HCT116 (cell line): ENCODE measurements around the gene RNF152. TPM values are rescaled to one million over a fixed set of nuclear protein-coding genes. Genes with fewer than 3 reads are reported as not detected.

ENCODE experiments used
- ATAC-seq: fragments of 200-7000 bp; cut with Tn5 transposase; 2 replicates; pipeline ENCODE4 v1.9.1; 2020; ENCODE audit warnings: mild to moderate bottlenecking, moderate library complexity
- BruUV-seq: library from RNA; stranded (reverse); fragments of 400-500 nt; replicated peaks from 2 replicates; lab custom pipeline; 2021; lab: Mats Ljungman, UMichigan
- CTCF ChIA-PET: fragments of 300-600 bp; sonication (Branson Sonifier 250); formaldehyde crosslinking; loops from one replicate; lab custom pipeline; 2021; ENCODE audit warnings: antibody characterized with exemption; lab: Charles Lee
- POLR2A ChIA-PET: fragments of 300-600, 350-600 bp; sonication (Branson Sonifier 250); formaldehyde crosslinking; loops from one replicate; lab custom pipeline; 2021; ENCODE audit warnings: antibody characterized with exemption; lab: Charles Lee
- RAD21 ChIA-PET, 2 experiments: fragments of 300-600 bp; sonication (Branson Sonifier 250); formaldehyde crosslinking; loops; one replicate each; lab custom pipeline; 2023; ENCODE audit warnings: low total read pairs in 2 of 2; ENCODE audit not compliant: uncharacterized antibody in 2 of 2, unreplicated experiment in 2 of 2, low non-redundant PET in 1 of 2; lab: Charles Lee
- DNase-seq: peaks from one replicate; pipeline ENCODE4 v3.0.0-alpha.2; 2010; ENCODE audit warnings: low read depth, low spot score
- H2AFZ ChIP-seq: fragments of 200-600 bp; shearing (Covaris generic), sonication (generic); 2 replicates; pipeline ENCODE4 v1.6.1; 2017; ENCODE audit warnings: low read depth, mixed run types, mixed read lengths, antibody characterized with exemption, low read length; ENCODE audit not compliant: poor library complexity, severe bottlenecking
- H3K27ac ChIP-seq: 2 replicates; pipeline ENCODE4 v1.5.1; 2012; ENCODE audit warnings: low read depth, low read length
- H3K27me3 ChIP-seq: fragments of 200-600 bp; sonication (generic); 2 replicates; pipeline ENCODE4 v1.6.1; 2016; ENCODE audit warnings: mixed run types, low read length, mixed read lengths; ENCODE audit not compliant: insufficient read depth
- H3K36me3 ChIP-seq, 2 experiments: fragments of 200-500 bp in 1 of 2; fragments of 200-600 bp in 1 of 2; sonication (Bioruptor generic) in 1 of 2; sonication (generic) in 1 of 2; 2 replicates each; pipeline versions ENCODE4 v1.5.1 to v1.6.1; 2014 to 2016; ENCODE audit warnings: low read length in 2 of 2, inconsistent platforms in 1 of 2, mixed read lengths in 1 of 2, mixed run types in 1 of 2; ENCODE audit not compliant: insufficient read depth in 2 of 2, control insufficient read depth in 1 of 2
- H3K4me1 ChIP-seq, 2 experiments: fragments of 200-600 bp in 1 of 2; sonication (generic) in 1 of 2; 2 replicates each; pipeline versions ENCODE4 v1.5.1 to v1.6.1; 2012 to 2017; ENCODE audit warnings: low read length in 2 of 2, inconsistent platforms in 1 of 2, mild to moderate bottlenecking in 1 of 2, mixed read lengths in 1 of 2, mixed run types in 1 of 2, moderate library complexity in 1 of 2; ENCODE audit not compliant: insufficient read depth in 2 of 2, control insufficient read depth in 1 of 2
- H3K4me2 ChIP-seq: fragments of 200-600 bp; sonication (generic); 2 replicates; pipeline ENCODE4 v1.6.1; 2017; ENCODE audit warnings: mixed run types, low read length, mixed read lengths
- H3K4me3 ChIP-seq, 2 experiments: fragments of 200-600 bp in 1 of 2; sonication (generic) in 1 of 2; replicated peaks in 1 of 2; 2 replicates each; pipeline ENCODE4 v1.5.1; 2011 to 2016; ENCODE audit warnings: low read length in 2 of 2, control low read depth in 1 of 2, low read depth in 1 of 2, mild to moderate bottlenecking in 1 of 2, mixed read lengths in 1 of 2, mixed run types in 1 of 2
- H3K79me2 ChIP-seq: fragments of 200-600 bp; sonication (generic); 2 replicates; pipeline ENCODE4 v1.6.1; 2017; ENCODE audit warnings: mild to moderate bottlenecking, mixed run types, low read length, moderate library complexity, mixed read lengths; ENCODE audit not compliant: insufficient read depth
- H3K9ac ChIP-seq: fragments of 200-600 bp; sonication (generic); 2 replicates; pipeline ENCODE4 v1.6.1; 2016; ENCODE audit warnings: low read length, mixed read lengths
- H3K9me2 ChIP-seq: fragments of 200-600 bp; sonication (generic), shearing (Covaris generic); 2 replicates; pipeline ENCODE4 v1.6.1; 2017; ENCODE audit warnings: mixed run types, mild to moderate bottlenecking, moderate library complexity; ENCODE audit not compliant: insufficient read depth
- H3K9me3 ChIP-seq, 2 experiments: fragments of 200-500 bp in 1 of 2; fragments of 200-600 bp in 1 of 2; sonication (Bioruptor generic) in 1 of 2; sonication (generic) in 1 of 2; 2 replicates each; pipeline ENCODE4 v1.6.1; 2014 to 2017; ENCODE audit warnings: low read length in 2 of 2, mixed read lengths in 2 of 2, inconsistent platforms in 1 of 2, low read depth in 1 of 2, mild to moderate bottlenecking in 1 of 2, mixed run types in 1 of 2, moderate library complexity in 1 of 2; ENCODE audit not compliant: control insufficient read depth in 1 of 2, insufficient read depth in 1 of 2
- H4K20me1 ChIP-seq: fragments of 200-600 bp; sonication (generic), shearing (Covaris generic); 2 replicates; pipeline ENCODE4 v1.6.1; 2017; ENCODE audit warnings: mixed run types, mild to moderate bottlenecking, moderate library complexity; ENCODE audit not compliant: insufficient read depth
- CBX3 ChIP-seq: IDR thresholded peaks from 2 replicates; pipeline ENCODE4 v1.6.1; 2012; ENCODE audit warnings: low read depth
- CEBPB ChIP-seq: IDR thresholded peaks from 2 replicates; pipeline ENCODE4 v1.6.1; 2012; ENCODE audit warnings: low read depth
- CTCF ChIP-seq, 3 experiments: fragments of 200-600 bp in 1 of 3; sonication (generic) in 1 of 3; IDR thresholded peaks in 2 of 3; conservative IDR thresholded peaks in 1 of 3; 2 replicates each; pipeline ENCODE4 v1.5.1; 2012 to 2017; ENCODE audit warnings: low read depth in 2 of 3, low read length in 2 of 3, antibody characterized with exemption in 1 of 3, borderline replicate concordance in 1 of 3, control low read depth in 1 of 3, mild to moderate bottlenecking in 1 of 3, mixed read lengths in 1 of 3, mixed run types in 1 of 3, moderate library complexity in 1 of 3; ENCODE audit not compliant: insufficient read depth in 1 of 3
- EGR1 ChIP-seq: IDR thresholded peaks from 2 replicates; pipeline ENCODE4 v1.6.1; 2012; ENCODE audit warnings: low read depth
- ELF1 ChIP-seq: IDR thresholded peaks from 2 replicates; pipeline ENCODE4 v1.6.1; 2012; ENCODE audit warnings: low read depth, borderline replicate concordance
- EZH2 ChIP-seq: fragments of 200-600 bp; sonication (generic); IDR thresholded peaks from 2 replicates; pipeline ENCODE4 v1.6.1; 2017; ENCODE audit warnings: antibody characterized with exemption, mixed run types
- JUND ChIP-seq: IDR thresholded peaks from 2 replicates; pipeline ENCODE4 v1.6.1; 2012
- POLR2A ChIP-seq: IDR thresholded peaks from 2 replicates; pipeline ENCODE4 v1.7.0; 2011; ENCODE audit warnings: borderline replicate concordance; ENCODE audit not compliant: insufficient read depth, insufficient read length; ENCODE audit errors: extremely low read depth
- POLR2AphosphoS5 ChIP-seq: IDR thresholded peaks from 2 replicates; pipeline ENCODE4 v1.6.1; 2011; ENCODE audit warnings: mild to moderate bottlenecking, low read depth, low read length, moderate library complexity
- RAD21 ChIP-seq: IDR thresholded peaks from 2 replicates; pipeline ENCODE4 v1.6.1; 2012; ENCODE audit warnings: low read depth, mild to moderate bottlenecking
- SIN3A ChIP-seq: IDR thresholded peaks from 2 replicates; pipeline ENCODE4 v1.6.1; 2012; ENCODE audit warnings: low read depth
- SP1 ChIP-seq: IDR thresholded peaks from 2 replicates; pipeline ENCODE4 v1.6.1; 2012; ENCODE audit warnings: low read depth
- SRF ChIP-seq: IDR thresholded peaks from 2 replicates; pipeline ENCODE4 v1.6.1; 2012; ENCODE audit warnings: low read depth
- TCF7L2 ChIP-seq: IDR thresholded peaks from 2 replicates; pipeline ENCODE4 v1.7.0; 2011; ENCODE audit warnings: borderline replicate concordance, inconsistent platforms; ENCODE audit not compliant: insufficient read depth, insufficient read length; ENCODE audit errors: extremely low read depth
- YY1 ChIP-seq: IDR thresholded peaks from 2 replicates; pipeline ENCODE4 v1.6.1; 2011; ENCODE audit warnings: low read length, low read depth, moderate library complexity, mild to moderate bottlenecking; ENCODE audit not compliant: insufficient replicate concordance; ENCODE audit errors: extremely low read depth
- ZBTB33 ChIP-seq: IDR thresholded peaks from 2 replicates; pipeline ENCODE4 v1.6.1; 2011; ENCODE audit warnings: mild to moderate bottlenecking, low read length, moderate library complexity; ENCODE audit not compliant: insufficient replicate concordance; ENCODE audit errors: extremely low read depth
- ZFX ChIP-seq: fragments of 450-650 bp; IDR thresholded peaks from 2 replicates; pipeline ENCODE4 v1.6.1; 2017
- ZNF274 ChIP-seq: fragments of 200-500 bp; sonication (Bioruptor generic); IDR thresholded peaks from 2 replicates; pipeline ENCODE4 v1.6.1; 2014; ENCODE audit warnings: mild to moderate bottlenecking, low read depth, low read length, inconsistent platforms
- intact Hi-C: fragments of 100-400 bp; cut with micrococcal nuclease; formaldehyde crosslinking; loops from 2 replicates; pipeline ENCODE4 v1.10.0; 2022
- total RNA-seq: library from RNA; stranded (reverse); gene quantifications from one replicate; pipeline ENCODE4 v1.2.1, GENCODE V29; 2021; ENCODE audit not compliant: unreplicated experiment
- TF ChIP-seq, protein P1 (sequence below): IDR thresholded peaks from 2 replicates; pipeline ENCODE4 v1.6.1; 2012
- TF ChIP-seq, protein P2 (sequence below): IDR thresholded peaks from 2 replicates; pipeline ENCODE4 v1.6.1; 2012; ENCODE audit warnings: low read depth

The RNF152 gene
- total RNA-seq, 1 experiment from 2014 or later, result 0.47 TPM

GRCh38 chr18:61803393-61803792 is 89.4 kb downstream of the RNF152 start:
- DNase-seq (no peak), ATAC-seq (no peak)
- no peak overlapping the region for H3K27ac ChIP-seq
- no peaks in the 10 kb centered on the region for H3K9me3 ChIP-seq
- TF ChIP-seq ZFX (no peak), CEBPB (no peak), POLR2A (no peak), TCF7L2 (no peak), EZH2 (no peak), ZBTB33 (no peak), CTCF (IDR thresholded peaks at IDR 0.05 in 2 of 3, conservative IDR thresholded peaks at IDR 0.05 in 1 of 3; ENCODE audit: borderline replicate concordance in 1 of 3, insufficient read depth in 1 of 3, low read depth in 2 of 3, low read length in 2 of 3) (no peak), ELF1 (no peak), SRF (no peak), JUND (no peak), ZNF274 (no peak), CBX3 (no peak), SIN3A (no peak), RAD21 (no peak), YY1 (no peak), POLR2AphosphoS5 (no peak), SP1 (no peak), EGR1 (no peak)
- TF ChIP-seq, protein P1, sequence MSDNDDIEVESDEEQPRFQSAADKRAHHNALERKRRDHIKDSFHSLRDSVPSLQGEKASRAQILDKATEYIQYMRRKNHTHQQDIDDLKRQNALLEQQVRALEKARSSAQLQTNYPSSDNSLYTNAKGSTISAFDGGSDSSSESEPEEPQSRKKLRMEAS, result no peak
- TF ChIP-seq, protein P2, sequence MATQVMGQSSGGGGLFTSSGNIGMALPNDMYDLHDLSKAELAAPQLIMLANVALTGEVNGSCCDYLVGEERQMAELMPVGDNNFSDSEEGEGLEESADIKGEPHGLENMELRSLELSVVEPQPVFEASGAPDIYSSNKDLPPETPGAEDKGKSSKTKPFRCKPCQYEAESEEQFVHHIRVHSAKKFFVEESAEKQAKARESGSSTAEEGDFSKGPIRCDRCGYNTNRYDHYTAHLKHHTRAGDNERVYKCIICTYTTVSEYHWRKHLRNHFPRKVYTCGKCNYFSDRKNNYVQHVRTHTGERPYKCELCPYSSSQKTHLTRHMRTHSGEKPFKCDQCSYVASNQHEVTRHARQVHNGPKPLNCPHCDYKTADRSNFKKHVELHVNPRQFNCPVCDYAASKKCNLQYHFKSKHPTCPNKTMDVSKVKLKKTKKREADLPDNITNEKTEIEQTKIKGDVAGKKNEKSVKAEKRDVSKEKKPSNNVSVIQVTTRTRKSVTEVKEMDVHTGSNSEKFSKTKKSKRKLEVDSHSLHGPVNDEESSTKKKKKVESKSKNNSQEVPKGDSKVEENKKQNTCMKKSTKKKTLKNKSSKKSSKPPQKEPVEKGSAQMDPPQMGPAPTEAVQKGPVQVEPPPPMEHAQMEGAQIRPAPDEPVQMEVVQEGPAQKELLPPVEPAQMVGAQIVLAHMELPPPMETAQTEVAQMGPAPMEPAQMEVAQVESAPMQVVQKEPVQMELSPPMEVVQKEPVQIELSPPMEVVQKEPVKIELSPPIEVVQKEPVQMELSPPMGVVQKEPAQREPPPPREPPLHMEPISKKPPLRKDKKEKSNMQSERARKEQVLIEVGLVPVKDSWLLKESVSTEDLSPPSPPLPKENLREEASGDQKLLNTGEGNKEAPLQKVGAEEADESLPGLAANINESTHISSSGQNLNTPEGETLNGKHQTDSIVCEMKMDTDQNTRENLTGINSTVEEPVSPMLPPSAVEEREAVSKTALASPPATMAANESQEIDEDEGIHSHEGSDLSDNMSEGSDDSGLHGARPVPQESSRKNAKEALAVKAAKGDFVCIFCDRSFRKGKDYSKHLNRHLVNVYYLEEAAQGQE, result no peak
- intact Hi-C loops, result no loop called here
- H3K4me1 ChIP-seq, result no peaks in the 10 kb centered on the region
- H3K27me3 ChIP-seq, result peaks cover 25% of the 10 kb centered on the region
- H3K36me3 ChIP-seq, result no peaks in the 10 kb centered on the region
- no peak overlapping the region for H2AFZ ChIP-seq
- H3K9me2 ChIP-seq, result no peaks in the 10 kb centered on the region
- no peak overlapping the region for H3K4me3 ChIP-seq
- RAD21 ChIA-PET, result no interaction called here
- no peaks in the 10 kb centered on the region for H4K20me1 ChIP-seq
- CTCF ChIA-PET, result no interaction called here
- no TSS peak for BruUV-seq
- no peaks in the 10 kb centered on the region for H3K79me2 ChIP-seq
- H3K9ac ChIP-seq, result no peak overlapping the region
- H3K4me2 ChIP-seq, result no peak overlapping the region
- POLR2A ChIA-PET, result interaction anchor here (0.6 kb wide), 1 partner anchor 14 kb away, joined by 5 read pairs; no protein-coding TSS in a partner anchor
